GM12878 (cell line): ENCODE measurements around the gene AZU1. TPM values are rescaled to one million over a fixed set of nuclear protein-coding genes. Genes with fewer than 3 reads are reported as not detected.

Experiments
- ATAC-seq: fragments of 200-7000 bp; cut with Tn5 transposase; 3 replicates; pipeline ENCODE4 v1.9.1; 2020; ENCODE audit warnings: mild to moderate bottlenecking, moderate library complexity
- BruUV-seq: library from RNA; stranded (reverse); fragments of 400-500 nt; replicated peaks from 2 replicates; lab custom pipeline; 2021; lab: Mats Ljungman, UMichigan
- CTCF ChIA-PET: fragments of 300-600 bp; sonication (Branson Sonifier 250); formaldehyde crosslinking; extraction: SDS; loops from one replicate; lab custom pipeline; 2021; ENCODE audit warnings: inconsistent platforms; lab: Yijun Ruan, JAX
- POLR2A ChIA-PET: fragments of 350-600 bp; formaldehyde crosslinking; extraction: SDS; loops from one replicate; lab custom pipeline; 2021; ENCODE audit warnings: inconsistent platforms; lab: Charles Lee
- RAD21 ChIA-PET: fragments of 300-600 bp; sonication (Branson Sonifier 250); formaldehyde crosslinking; loops from one replicate; lab custom pipeline; 2023; ENCODE audit warnings: antibody characterized with exemption; ENCODE audit not compliant: unreplicated experiment; lab: Charles Lee
- SMC1A ChIA-PET: fragments of 300-600 bp; sonication (Branson Sonifier 250); formaldehyde crosslinking; loops from one replicate; lab custom pipeline; 2023; ENCODE audit not compliant: unreplicated experiment, uncharacterized antibody; lab: Charles Lee
- DNase-seq: peaks from one replicate; pipeline ENCODE4 v3.0.0-alpha.2; 2011; ENCODE audit warnings: low read depth, low spot score
- FAIRE-seq: peaks from 3 replicates; lab custom pipeline; 2011; peaks lifted over from hg19 to GRCh38; lab: Jason Lieb, UNC
- H2AFZ ChIP-seq: 2 replicates; pipeline ENCODE4 v1.6.0; 2011; ENCODE audit warnings: low read depth, low read length, control low read depth; ENCODE audit not compliant: control insufficient read depth
- H3K27ac ChIP-seq: 2 replicates; pipeline ENCODE4 v1.5.1; 2011; ENCODE audit warnings: control low read depth; ENCODE audit not compliant: control insufficient read depth, insufficient read depth
- H3K27me3 ChIP-seq, 2 experiments: replicated peaks in 1 of 2; 2 replicates each; pipeline versions ENCODE4 v1.6.0 to v1.6.1; 2011; ENCODE audit warnings: low read length in 1 of 2; ENCODE audit not compliant: control insufficient read depth in 2 of 2, insufficient read depth in 2 of 2
- H3K36me3 ChIP-seq, 2 experiments: 2 replicates each; pipeline ENCODE4 v1.5.1; 2011; ENCODE audit warnings: low read length in 1 of 2; ENCODE audit not compliant: control insufficient read depth in 2 of 2, insufficient read depth in 2 of 2
- H3K4me1 ChIP-seq: 2 replicates; pipeline ENCODE4 v1.6.1; 2011; ENCODE audit warnings: mild to moderate bottlenecking, low read length, moderate library complexity, mixed read lengths; ENCODE audit not compliant: control insufficient read depth, insufficient read depth
- H3K4me2 ChIP-seq: 2 replicates; pipeline ENCODE4 v1.6.0; 2011; ENCODE audit warnings: control low read depth; ENCODE audit not compliant: control insufficient read depth, insufficient read depth
- H3K4me3 ChIP-seq: fragments of 200-600 bp; sonication (generic); 2 replicates; pipeline ENCODE4 v1.5.1; 2016
- H3K79me2 ChIP-seq: 2 replicates; pipeline ENCODE4 v1.6.0; 2011; ENCODE audit warnings: low read length; ENCODE audit not compliant: control insufficient read depth, insufficient read depth
- H3K9ac ChIP-seq: 2 replicates; pipeline ENCODE4 v1.8.0; 2011; ENCODE audit warnings: low read length, control low read depth, mixed read lengths; ENCODE audit not compliant: control insufficient read depth, insufficient read depth
- H3K9me3 ChIP-seq: replicated peaks from 3 replicates; pipeline ENCODE4 v1.5.1; 2011; ENCODE audit warnings: mild to moderate bottlenecking, low read length; ENCODE audit not compliant: control insufficient read depth, insufficient read depth
- H4K20me1 ChIP-seq: 2 replicates; pipeline ENCODE4 v1.6.0; 2011; ENCODE audit not compliant: control insufficient read depth, insufficient read depth
- HDGF ChIP-seq: fragments of 450-650 bp; IDR thresholded peaks from 2 replicates; pipeline ENCODE4 v1.6.1; 2016; ENCODE audit warnings: antibody characterized with exemption
- NFYB ChIP-seq: IDR thresholded peaks from 2 replicates; pipeline ENCODE4 v1.6.1; 2011; ENCODE audit warnings: low read depth, mild to moderate bottlenecking, low read length, improper control_type of control experiment, moderate library complexity; ENCODE audit not compliant: insufficient read depth
- NKRF ChIP-seq: fragments of 450-650 bp; conservative IDR thresholded peaks from 2 replicates; pipeline ENCODE4 v1.6.1; 2017; ENCODE audit warnings: mild to moderate bottlenecking, moderate library complexity
- NR2F1 ChIP-seq: fragments of 450-650 bp; conservative IDR thresholded peaks from 2 replicates; pipeline ENCODE4 v1.6.1; 2017; ENCODE audit warnings: mild to moderate bottlenecking
- RAD21 ChIP-seq: IDR thresholded peaks from 2 replicates; pipeline ENCODE4 v1.6.1; 2011; ENCODE audit warnings: mild to moderate bottlenecking, low read depth, low read length, moderate library complexity; ENCODE audit not compliant: insufficient read depth
- TCF12 ChIP-seq: IDR thresholded peaks from 2 replicates; pipeline ENCODE4 v1.6.1; 2011; ENCODE audit warnings: low read depth, mild to moderate bottlenecking, low read length
- ZNF687 ChIP-seq: fragments of 450-650 bp; IDR thresholded peaks from 2 replicates; pipeline ENCODE4 v1.6.1; 2017; ENCODE audit warnings: mild to moderate bottlenecking, moderate library complexity
- WGBS: methylation state at CpG from one replicate; pipeline ENCODE4 v1.1.6; 2016; ENCODE audit warnings: low lambda C conversion rate; ENCODE audit not compliant: insufficient replicate concordance, insufficient coverage; ENCODE audit errors: missing lambda C conversion rate; 5-methylcytosine and 5-hydroxymethylcytosine counted together
- in situ Hi-C: fragments of 300-500 bp; cut with MboI; formaldehyde crosslinking; loops from 9 replicates; pipeline ENCODE4 v1.14.3; 2018; ENCODE audit warnings: mixed read lengths
- intact Hi-C: fragments of 100-400 bp; cut with micrococcal nuclease; formaldehyde crosslinking; loops from one replicate; pipeline ENCODE4 v1.14.2; 2022; ENCODE audit not compliant: unreplicated experiment
- polyA plus RNA-seq, 11 experiments: library from polyadenylated mRNA; depleted of rRNA in 4 of 11; unstranded in 6 of 11; stranded (reverse) in 5 of 11; fragments of >200 nt; fragmentation: Nextera tagmentation in 4 of 11; fragmentation: Illumina TruSeq in 1 of 11; extraction: Ambion mirVana in 4 of 11; extraction: Trizol in 1 of 11; gene quantifications; 1 replicate in 1 of 11; 2 replicates in 10 of 11; pipeline versions ENCODE4 v1.2.1 to v1.2.3, GENCODE V29; 2011 to 2016; ENCODE audit warnings: inconsistent platforms in 2 of 11, missing spikeins in 2 of 11, low read depth in 1 of 11
- total RNA-seq, 4 experiments: library from RNA; depleted of rRNA in 3 of 4; stranded (reverse); fragments of >200 nt in 3 of 4; fragmentation: Illumina TruSeq in 1 of 4; extraction: Trizol in 1 of 4; gene quantifications; 2 replicates each; pipeline versions ENCODE4 v1.2.1 to v1.2.3, GENCODE V29; 2013 to 2021
- TF ChIP-seq, protein P1 (sequence below): fragments of 150-350 bp; IDR thresholded peaks from 2 replicates; pipeline ENCODE4 v1.6.1; 2014; ENCODE audit warnings: mild to moderate bottlenecking, low read depth, low read length
- TF ChIP-seq, protein P2 (sequence below): fragments of 450-650 bp; IDR thresholded peaks from 2 replicates; pipeline ENCODE4 v1.6.1; 2017; ENCODE audit warnings: mild to moderate bottlenecking, moderate library complexity

AZU1 gene
- total and polyA plus RNA-seq, 10 of the 15 experiments (the other 5 are each of a cell fraction or from before 2014, with no cell fraction given), result not detected

DNA sequence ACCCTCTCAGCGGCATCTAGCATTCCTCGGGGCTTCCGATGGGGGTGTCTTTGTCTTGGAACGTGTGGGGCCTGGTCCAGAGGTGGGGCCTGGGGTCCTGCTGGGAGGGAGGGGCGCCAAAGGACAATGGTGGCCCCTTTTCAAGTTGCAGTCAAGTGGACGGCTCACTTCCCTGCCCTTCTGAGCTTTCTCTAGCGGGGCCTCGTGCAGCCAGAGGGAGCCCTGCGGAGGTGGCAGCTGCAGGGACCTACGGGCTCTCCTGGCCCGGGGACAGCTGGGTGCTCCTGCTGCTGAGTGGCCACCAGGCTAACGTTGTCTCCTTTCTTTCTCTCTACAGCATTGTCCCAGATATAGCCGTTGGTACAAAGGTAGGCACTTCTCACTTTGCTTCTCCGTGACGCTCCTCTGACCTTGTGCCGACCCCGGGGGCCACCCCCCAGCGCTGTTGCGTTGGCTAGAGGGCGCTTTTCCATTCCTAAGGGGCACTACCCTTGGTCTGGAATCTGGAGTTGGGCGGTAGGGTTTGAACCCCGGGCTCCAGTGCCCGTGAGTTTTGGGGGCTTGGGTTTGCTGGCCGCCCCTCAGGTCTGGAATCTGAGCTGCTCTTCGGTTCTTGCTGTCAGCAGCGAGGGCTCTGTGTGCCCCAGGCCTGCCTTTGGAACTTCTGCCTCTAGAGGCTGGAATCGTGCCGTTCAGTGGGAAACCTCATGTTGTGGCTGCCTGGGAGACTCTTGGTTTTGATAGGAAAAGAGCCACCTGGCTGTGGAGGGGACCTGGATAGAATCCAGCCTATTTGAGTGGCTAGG lies 28.4 kb upstream of the AZU1 start:
- peak overlapping the region; percentile 92 for H3K4me3 ChIP-seq
- RAD21 ChIA-PET, result interaction anchor here (0.6 to 1.0 kb wide), 2 partner anchors 64 to 228 kb away, joined by 3 read pairs; no protein-coding TSS in a partner anchor
- intact Hi-C loops (no loop called here), in situ Hi-C loops (no loop called here)
- no peaks in the 10 kb centered on the region for H3K27me3 ChIP-seq
- no TSS peak for BruUV-seq
- no peak overlapping the region for H2AFZ ChIP-seq
- peak overlapping the region; percentile 98 for H3K9ac ChIP-seq
- peak overlapping the region; percentile 24 for H3K27ac ChIP-seq
- ATAC-seq, result no peak
- 10% methylated on average over 27 of the region's 28 CpGs for WGBS
- H4K20me1 ChIP-seq, result peaks cover 38% of the 10 kb centered on the region
- peaks cover 17 to 42% of the 10 kb centered on the region in 2 experiments; a peak in 3 of 4 replicates for H3K36me3 ChIP-seq
- peaks cover 64% of the 10 kb centered on the region for H3K79me2 ChIP-seq
- POLR2A ChIA-PET, result no interaction called here
- SMC1A ChIA-PET, result no interaction called here
- no peaks in the 10 kb centered on the region for H3K9me3 ChIP-seq
- no peak for DNase-seq
- FAIRE-seq, result peak; percentile 38
- CTCF ChIA-PET, result no interaction called here
- H3K4me1 ChIP-seq, result peaks cover 7% of the 10 kb centered on the region; the same call in 1 of the 2 replicates
- peak overlapping the region; percentile 85 for H3K4me2 ChIP-seq
- TF ChIP-seq TCF12, result no peak
- TF ChIP-seq RAD21, result no peak
- TF ChIP-seq, protein P1, sequence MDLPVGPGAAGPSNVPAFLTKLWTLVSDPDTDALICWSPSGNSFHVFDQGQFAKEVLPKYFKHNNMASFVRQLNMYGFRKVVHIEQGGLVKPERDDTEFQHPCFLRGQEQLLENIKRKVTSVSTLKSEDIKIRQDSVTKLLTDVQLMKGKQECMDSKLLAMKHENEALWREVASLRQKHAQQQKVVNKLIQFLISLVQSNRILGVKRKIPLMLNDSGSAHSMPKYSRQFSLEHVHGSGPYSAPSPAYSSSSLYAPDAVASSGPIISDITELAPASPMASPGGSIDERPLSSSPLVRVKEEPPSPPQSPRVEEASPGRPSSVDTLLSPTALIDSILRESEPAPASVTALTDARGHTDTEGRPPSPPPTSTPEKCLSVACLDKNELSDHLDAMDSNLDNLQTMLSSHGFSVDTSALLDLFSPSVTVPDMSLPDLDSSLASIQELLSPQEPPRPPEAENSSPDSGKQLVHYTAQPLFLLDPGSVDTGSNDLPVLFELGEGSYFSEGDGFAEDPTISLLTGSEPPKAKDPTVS, result no peak
- TF ChIP-seq NKRF, result no peak
- TF ChIP-seq NFYB, result no peak
- TF ChIP-seq HDGF, result no peak
- TF ChIP-seq ZNF687, result no peak
- TF ChIP-seq, protein P2, sequence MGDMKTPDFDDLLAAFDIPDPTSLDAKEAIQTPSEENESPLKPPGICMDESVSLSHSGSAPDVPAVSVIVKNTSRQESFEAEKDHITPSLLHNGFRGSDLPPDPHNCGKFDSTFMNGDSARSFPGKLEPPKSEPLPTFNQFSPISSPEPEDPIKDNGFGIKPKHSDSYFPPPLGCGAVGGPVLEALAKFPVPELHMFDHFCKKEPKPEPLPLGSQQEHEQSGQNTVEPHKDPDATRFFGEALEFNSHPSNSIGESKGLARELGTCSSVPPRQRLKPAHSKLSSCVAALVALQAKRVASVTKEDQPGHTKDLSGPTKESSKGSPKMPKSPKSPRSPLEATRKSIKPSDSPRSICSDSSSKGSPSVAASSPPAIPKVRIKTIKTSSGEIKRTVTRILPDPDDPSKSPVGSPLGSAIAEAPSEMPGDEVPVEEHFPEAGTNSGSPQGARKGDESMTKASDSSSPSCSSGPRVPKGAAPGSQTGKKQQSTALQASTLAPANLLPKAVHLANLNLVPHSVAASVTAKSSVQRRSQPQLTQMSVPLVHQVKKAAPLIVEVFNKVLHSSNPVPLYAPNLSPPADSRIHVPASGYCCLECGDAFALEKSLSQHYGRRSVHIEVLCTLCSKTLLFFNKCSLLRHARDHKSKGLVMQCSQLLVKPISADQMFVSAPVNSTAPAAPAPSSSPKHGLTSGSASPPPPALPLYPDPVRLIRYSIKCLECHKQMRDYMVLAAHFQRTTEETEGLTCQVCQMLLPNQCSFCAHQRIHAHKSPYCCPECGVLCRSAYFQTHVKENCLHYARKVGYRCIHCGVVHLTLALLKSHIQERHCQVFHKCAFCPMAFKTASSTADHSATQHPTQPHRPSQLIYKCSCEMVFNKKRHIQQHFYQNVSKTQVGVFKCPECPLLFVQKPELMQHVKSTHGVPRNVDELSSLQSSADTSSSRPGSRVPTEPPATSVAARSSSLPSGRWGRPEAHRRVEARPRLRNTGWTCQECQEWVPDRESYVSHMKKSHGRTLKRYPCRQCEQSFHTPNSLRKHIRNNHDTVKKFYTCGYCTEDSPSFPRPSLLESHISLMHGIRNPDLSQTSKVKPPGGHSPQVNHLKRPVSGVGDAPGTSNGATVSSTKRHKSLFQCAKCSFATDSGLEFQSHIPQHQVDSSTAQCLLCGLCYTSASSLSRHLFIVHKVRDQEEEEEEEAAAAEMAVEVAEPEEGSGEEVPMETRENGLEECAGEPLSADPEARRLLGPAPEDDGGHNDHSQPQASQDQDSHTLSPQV, result no peak
- peak; percentile 17; the same call in 1 of the 2 replicates for TF ChIP-seq NR2F1
